Heart left ventricle (tissue), 13 donors: ENCODE results near the gene USF2.

Experiments used
- CTCF ChIP-seq, 12 donors: fragments of 200-600 bp; sonication (generic) in 4 of 12; IDR thresholded peaks; one replicate each; pipeline versions ENCODE4 v1.5.0 to v1.8.0; 2018 to 2022; ENCODE audit warnings: antibody characterized with exemption in 12 of 12, mild to moderate bottlenecking in 5 of 12
- POLR2A ChIP-seq, 2 donors: fragments of 450-650 bp; IDR thresholded peaks; one replicate each; pipeline ENCODE4 v1.6.1; 2017; ENCODE audit warnings: antibody characterized with exemption in 2 of 2, mild to moderate bottlenecking in 2 of 2, moderate library complexity in 2 of 2
- donor health status: ischemic (EF 13 %, LVEDD 7.1; RV severe dilation, severe dysfunction).
- donor health status: DM: no; HTN: yes; CAD: no.
- donor health status: DM: no; HTN: no; CAD: no.
- donor health status: ischemic (EF 25% LVEDD 6.9; RV normal size, moderate dysfunction).
- donor health status: ischemic (EF 25% LVEDD 5.7; RV mildly dilated, moderate dysfunction).
- donor health status: ischemic (EF 35%, LVEDD 5.7; RV mildly dilated, moderate dysfunction).
- donor health status: nonischemic (EF 11% LVEDD 7.7; RV severe dilation, severe dysfunction).
- donor health status: DM: yes; HTN: yes; CAD: no.
- donor health status: PGD.
- donor health status: ischemic (EF 29% LVEDD 5.4; RV normal size, mild dysfunction).
- donor health status: nonischemic (EF 23%, LVEDD 6.1; RV moderate dilation, normal function).

- TF ChIP-seq CTCF (IDR thresholded peaks at IDR 0.05) (no peak), POLR2A (IDR thresholded peaks at IDR 0.05) (no peak)
These were observed 19.5 kb upstream of the USF2 start for GRCh38 chr19:35249146-35249847.
